ENCODE measurements around the gene ATP5PB.

DNA sequence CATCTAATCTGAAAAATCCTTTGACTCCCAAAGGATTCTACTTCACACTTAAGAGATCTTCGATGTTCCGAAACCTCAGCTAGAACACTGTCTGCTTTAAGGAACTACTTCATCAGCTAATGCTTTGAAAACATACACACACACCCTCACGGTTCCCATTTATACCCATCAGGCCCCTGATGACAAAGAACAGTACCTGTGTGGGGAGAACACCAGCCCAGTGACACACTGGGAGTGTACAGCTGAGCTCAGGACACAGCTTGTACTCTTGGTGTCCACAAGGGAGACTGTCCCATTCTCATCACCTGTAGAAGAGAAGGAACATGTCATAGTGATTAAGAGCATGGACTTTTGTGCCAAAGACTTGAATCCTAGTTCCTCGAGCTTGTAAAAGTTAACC, 6.8 kb upstream of the ATP5PB start:
- TF ChIP-seq POLR2AphosphoS5 (IDR thresholded peaks at IDR 0.05; ENCODE audit: borderline replicate concordance, low read depth, low read length) (no peak), EZH2 (IDR thresholded peaks at IDR 0.05) (no peak)

Data from SK-N-MC (cell line).